Measurements from ENCODE around the gene CRB1. TPM values are rescaled to one million over a fixed set of nuclear protein-coding genes. Genes with fewer than 3 reads are reported as not detected.

CRB1 gene
- polyA plus RNA-seq, 3 donors: not detected

GRCh38 chr1:197515421-197515820 is 247.4 kb downstream of the CRB1 start:
- DNase-seq: no peak
- H3K27ac Mint-ChIP-seq: no peak overlapping the region
- no peak overlapping the region for H3K4me3 Mint-ChIP-seq
- no peak for TF ChIP-seq CTCF (IDR thresholded peaks at IDR 0.05)
- no peak overlapping the region for H3K9ac ChIP-seq (ENCODE audit: insufficient read depth, low read length, poor library complexity, severe bottlenecking)
- H2AFZ ChIP-seq (ENCODE audit: insufficient read depth, low read depth, low read length, poor library complexity, severe bottlenecking): no peak overlapping the region
- no peak overlapping the region for H3K4me3 ChIP-seq (replicated peaks in 1 of 3; ENCODE audit: low read depth in 2 of 3, low read length in 3 of 3)
- H3K4me1 Mint-ChIP-seq: no peaks in the 10 kb centered on the region
- H3K27ac ChIP-seq (ENCODE audit: low read depth in 1 of 2, low read length in 2 of 2): no peak overlapping the region
- peaks cover 8 to 20% of the 10 kb centered on the region in 2 donors for H3K36me3 ChIP-seq (replicated peaks in 1 of 2; ENCODE audit: control insufficient read depth in 1 of 2, insufficient read depth in 2 of 2, low read length in 2 of 2)
- H3K4me2 ChIP-seq (replicated peaks; ENCODE audit: extremely low read depth, low read length, poor library complexity, severe bottlenecking): no peak overlapping the region
- no peaks in the 10 kb centered on the region for H4K20me1 ChIP-seq (ENCODE audit: insufficient read depth, low read length)
- no peaks in the 10 kb centered on the region for H3K27me3 ChIP-seq (ENCODE audit: control insufficient read depth in 2 of 2, insufficient read depth in 2 of 2, low read length in 2 of 2)
- no peaks in the 10 kb centered on the region for H3K27me3 Mint-ChIP-seq (ENCODE audit: low read depth in 3 of 3)
- no CpG with 5 or more reads among the region's 1 CpG for WGBS (ENCODE audit: insufficient coverage)
- no peaks in the 10 kb centered on the region for H3K9me3 Mint-ChIP-seq
- intact Hi-C loops (cut with micrococcal nuclease): no loop called here
- H3K4me1 ChIP-seq (ENCODE audit: control insufficient read depth in 1 of 2, insufficient read depth in 2 of 2, low read length in 2 of 2): no peaks in the 10 kb centered on the region
- H3K9me3 ChIP-seq (replicated peaks in 1 of 2; ENCODE audit: control insufficient read depth in 1 of 2, insufficient read depth in 1 of 2, low read length in 2 of 2): no peaks in the 10 kb centered on the region
- H3K36me3 Mint-ChIP-seq: peaks cover 13 to 25% of the 10 kb centered on the region in 2 donors
- no peaks in the 10 kb centered on the region for H3K79me2 ChIP-seq (ENCODE audit: insufficient read depth, low read length)

- Histone ChIP-seq H3K27ac (ENCODE audit: low read depth in 1 of 2, low read length in 2 of 2) (no peak overlapping the region), H3K79me2 (ENCODE audit: insufficient read depth, low read length) (no peaks in the 10 kb centered on the region), H2AFZ (ENCODE audit: insufficient read depth, low read depth, low read length, poor library complexity, severe bottlenecking) (no peak overlapping the region), H3K9me3 (replicated peaks in 1 of 2; ENCODE audit: control insufficient read depth in 1 of 2, insufficient read depth in 1 of 2, low read length in 2 of 2) (no peaks in the 10 kb centered on the region), H3K9ac (ENCODE audit: insufficient read depth, low read length, poor library complexity, severe bottlenecking) (no peak overlapping the region), H3K36me3 (replicated peaks in 1 of 2; ENCODE audit: control insufficient read depth in 1 of 2, insufficient read depth in 2 of 2, low read length in 2 of 2) (no peaks in the 10 kb centered on the region), H4K20me1 (ENCODE audit: insufficient read depth, low read length) (no peaks in the 10 kb centered on the region), H3K4me1 (ENCODE audit: control insufficient read depth in 1 of 2, insufficient read depth in 2 of 2, low read length in 2 of 2) (no peaks in the 10 kb centered on the region), H3K27me3 (ENCODE audit: control insufficient read depth in 2 of 2, insufficient read depth in 2 of 2, low read length in 2 of 2) (no peaks in the 10 kb centered on the region), H3K4me3 (replicated peaks in 1 of 3; ENCODE audit: low read depth in 2 of 3, low read length in 3 of 3) (no peak overlapping the region), H3K4me2 (replicated peaks; ENCODE audit: extremely low read depth, low read length, poor library complexity, severe bottlenecking) (no peak overlapping the region)
- no peaks in the 10 kb centered on the region for H3K27me3 Mint-ChIP-seq (ENCODE audit: low read depth in 3 of 3)
- TF ChIP-seq CTCF (IDR thresholded peaks at IDR 0.05): peak; percentile 61
- no peak overlapping the region for H3K27ac Mint-ChIP-seq
- 100% methylated on average over 1 of the region's 1 CpG for WGBS (ENCODE audit: insufficient coverage)
- DNase-seq: no peak
- no peak overlapping the region for H3K4me3 Mint-ChIP-seq
- H3K4me1 Mint-ChIP-seq: no peaks in the 10 kb centered on the region
- peaks cover 0 to 3% of the 10 kb centered on the region in 2 donors for H3K36me3 Mint-ChIP-seq
- H3K9me3 Mint-ChIP-seq: no peaks in the 10 kb centered on the region
- intact Hi-C loops (cut with micrococcal nuclease): loop anchor here (5.0 kb wide), 2 partner anchors 402 to 947 kb away; no protein-coding TSS in a partner anchor
Observed at GRCh38 chr1:197519741-197520334, 251.8 kb downstream of the CRB1 start.

Data from CD14-positive monocyte (primary cell).